ENCODE measurements around the gene BLOC1S1. TPM values are rescaled to one million over a fixed set of nuclear protein-coding genes. Genes with fewer than 3 reads are reported as not detected.
A peak's percentile ranks its signal among the peaks of the same experiment; 100 is the strongest.

BLOC1S1 gene
- total RNA-seq, 1 experiment from 2014 or later = 76.0 TPM

DNA sequence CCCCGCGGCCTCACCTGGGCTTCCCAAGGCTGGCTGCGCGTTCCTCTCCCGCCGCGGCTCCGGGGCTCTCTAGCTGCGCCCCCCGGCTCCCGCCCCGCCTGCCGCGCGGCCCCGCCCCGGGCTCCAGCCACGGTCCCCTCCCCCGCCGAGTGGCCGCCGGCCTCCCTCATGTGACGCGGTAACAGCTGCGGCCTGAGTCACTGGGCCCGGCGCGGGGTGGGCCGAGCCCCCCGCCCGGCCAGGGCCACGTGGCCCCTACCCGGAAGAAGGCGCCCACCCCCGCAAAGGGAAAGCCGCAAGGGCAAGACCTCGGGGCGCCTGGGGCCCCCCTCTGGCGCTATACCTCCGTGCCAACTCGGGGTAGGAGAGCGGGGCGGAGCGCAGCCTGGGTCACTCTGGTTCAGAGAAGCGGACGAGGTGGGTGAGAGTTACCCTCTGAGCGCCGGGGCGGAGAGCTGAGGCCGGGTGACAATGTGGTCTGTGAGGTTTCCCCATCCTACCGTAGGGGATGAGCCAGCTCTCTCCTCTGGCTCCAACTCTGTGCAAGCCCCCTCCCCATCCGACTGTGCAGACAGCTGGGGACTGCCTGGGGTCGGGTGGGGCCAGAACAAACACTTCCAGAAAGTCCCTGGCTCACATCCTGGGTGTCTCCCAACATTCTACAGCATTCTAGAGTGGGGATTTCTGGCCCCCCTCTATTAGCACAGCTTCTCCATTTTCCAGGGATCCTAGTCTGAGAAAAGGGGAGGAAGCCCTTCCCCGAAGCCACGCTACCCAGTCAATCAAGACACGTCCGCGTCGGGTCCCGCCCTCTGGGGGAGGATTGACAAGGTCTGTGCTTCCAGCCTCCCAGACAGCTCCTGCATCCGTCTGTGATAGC lies 13.3 kb downstream of the BLOC1S1 start, which contains the start of gene CD63:
Gene CD63 (minus strand): TSS at position 71 of the 880 bp plus-strand sequence. CDS start 668 bp downstream, outside the sequence.
- H3K27me3 ChIP-seq (replicated peaks; ENCODE audit: insufficient read depth, low read depth, low read length, poor library complexity) = no peaks in the 10 kb centered on the region
- peaks cover 31% of the 10 kb centered on the region for H3K36me3 ChIP-seq (ENCODE audit: insufficient read depth, low read length, poor library complexity, severe bottlenecking)
- ChIA-PET CTCF (interaction anchor here (1.0 to 1.7 kb wide), 2 partner anchors 9 to 72 kb away, joined by 4 read pairs; no protein-coding TSS in a partner anchor), POLR2A (ENCODE audit: low non-redundant PET) (no interaction called here)
- BruUV-seq (replicated peaks) = no TSS peak
- intact Hi-C loops (cut with micrococcal nuclease; ENCODE audit: unreplicated experiment) = no loop called here
- H3K4me3 ChIP-seq (ENCODE audit: low read depth, low read length, poor library complexity, severe bottlenecking) = peak within 1 kb of the TSS; percentile 85
- no peak for TF ChIP-seq EZH2 (IDR thresholded peaks at IDR 0.05; ENCODE audit: borderline replicate concordance, low read depth, low read length, poor library complexity, severe bottlenecking)
- TF ChIP-seq, protein P1, sequence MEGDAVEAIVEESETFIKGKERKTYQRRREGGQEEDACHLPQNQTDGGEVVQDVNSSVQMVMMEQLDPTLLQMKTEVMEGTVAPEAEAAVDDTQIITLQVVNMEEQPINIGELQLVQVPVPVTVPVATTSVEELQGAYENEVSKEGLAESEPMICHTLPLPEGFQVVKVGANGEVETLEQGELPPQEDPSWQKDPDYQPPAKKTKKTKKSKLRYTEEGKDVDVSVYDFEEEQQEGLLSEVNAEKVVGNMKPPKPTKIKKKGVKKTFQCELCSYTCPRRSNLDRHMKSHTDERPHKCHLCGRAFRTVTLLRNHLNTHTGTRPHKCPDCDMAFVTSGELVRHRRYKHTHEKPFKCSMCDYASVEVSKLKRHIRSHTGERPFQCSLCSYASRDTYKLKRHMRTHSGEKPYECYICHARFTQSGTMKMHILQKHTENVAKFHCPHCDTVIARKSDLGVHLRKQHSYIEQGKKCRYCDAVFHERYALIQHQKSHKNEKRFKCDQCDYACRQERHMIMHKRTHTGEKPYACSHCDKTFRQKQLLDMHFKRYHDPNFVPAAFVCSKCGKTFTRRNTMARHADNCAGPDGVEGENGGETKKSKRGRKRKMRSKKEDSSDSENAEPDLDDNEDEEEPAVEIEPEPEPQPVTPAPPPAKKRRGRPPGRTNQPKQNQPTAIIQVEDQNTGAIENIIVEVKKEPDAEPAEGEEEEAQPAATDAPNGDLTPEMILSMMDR (conservative IDR thresholded peaks at IDR 0.05; ENCODE audit: low read depth, low read length) = no peak
- no peaks in the 10 kb centered on the region for H3K9me3 ChIP-seq (ENCODE audit: low read depth, low read length, poor library complexity, severe bottlenecking)
- DNase-seq (ENCODE audit: low spot score) = peak; percentile 94
- peaks cover 16% of the 10 kb centered on the region for H3K4me1 ChIP-seq (ENCODE audit: insufficient read depth, low read length, poor library complexity, severe bottlenecking)
- H3K27ac ChIP-seq (ENCODE audit: low read depth, low read length, poor library complexity, severe bottlenecking) = peak within 1 kb of the TSS; percentile 92

DNA sequence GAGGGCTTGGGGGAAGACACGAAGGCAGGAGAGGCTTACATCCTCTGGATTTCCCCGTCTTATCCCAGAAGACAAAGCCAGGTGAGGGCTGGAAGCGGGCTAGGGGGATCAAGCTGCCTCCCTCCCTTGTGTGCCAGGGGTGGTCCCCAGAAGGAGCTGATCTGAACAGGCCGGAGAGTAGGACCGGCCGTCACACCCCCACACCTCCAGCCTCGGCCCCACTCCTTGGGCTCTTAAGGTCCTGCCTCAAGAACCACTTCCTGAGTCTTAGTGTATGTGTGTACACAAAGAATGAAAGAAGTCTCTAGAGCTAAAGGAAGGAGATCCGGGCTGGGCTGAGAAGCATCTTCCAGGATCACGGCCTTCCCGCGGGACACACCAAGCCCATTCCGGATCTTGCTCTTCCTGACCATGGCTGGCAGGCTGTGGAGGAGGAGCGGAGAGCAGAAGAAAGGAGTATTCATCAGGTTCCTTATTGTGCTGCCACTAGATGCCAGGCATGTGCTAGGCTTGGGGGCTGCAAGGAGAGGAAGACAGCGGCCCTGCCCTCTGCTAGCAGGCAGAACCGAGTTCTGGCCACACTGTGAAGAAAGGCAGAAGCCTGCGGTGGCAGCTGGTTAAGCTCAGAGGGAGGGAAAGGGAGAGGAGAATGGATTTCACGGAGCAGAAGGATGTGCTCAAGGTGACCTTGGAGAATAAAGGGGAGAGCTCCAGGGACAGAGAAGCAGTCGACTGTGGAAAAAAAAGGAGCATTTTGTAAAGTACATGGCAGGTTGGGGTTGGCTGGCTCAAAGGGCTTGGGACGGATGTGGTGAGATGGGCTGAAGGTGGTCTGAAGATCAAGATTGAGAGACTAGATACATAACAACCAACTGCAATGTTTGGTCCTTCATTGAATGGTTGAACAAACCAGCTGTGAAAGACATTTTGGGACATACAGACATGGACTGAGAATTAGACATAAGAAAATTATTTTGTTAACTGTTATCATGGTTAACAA lies 14.3 kb downstream of the BLOC1S1 start:
- peak overlapping the region; percentile 92 for H3K27ac ChIP-seq (ENCODE audit: low read depth, low read length, poor library complexity, severe bottlenecking)
- DNase-seq (ENCODE audit: low spot score) = no peak
- H3K4me3 ChIP-seq (ENCODE audit: low read depth, low read length, poor library complexity, severe bottlenecking) = peak overlapping the region; percentile 85
- intact Hi-C loops (cut with micrococcal nuclease; ENCODE audit: unreplicated experiment) = no loop called here
- CTCF ChIA-PET = interaction anchor here (0.6 to 1.7 kb wide), 3 partner anchors 9 to 73 kb away, joined by 4 to 12 read pairs (median 4); no protein-coding TSS in a partner anchor
- TF ChIP-seq EZH2 (IDR thresholded peaks at IDR 0.05; ENCODE audit: borderline replicate concordance, low read depth, low read length, poor library complexity, severe bottlenecking) = no peak
- TF ChIP-seq, protein P1 (conservative IDR thresholded peaks at IDR 0.05; ENCODE audit: low read depth, low read length) = 0 out of 2 replicates have a peak, but pooled peaks have one; percentile 20
- POLR2A ChIA-PET (ENCODE audit: low non-redundant PET) = no interaction called here
- H3K36me3 ChIP-seq (ENCODE audit: insufficient read depth, low read length, poor library complexity, severe bottlenecking) = peaks cover 26% of the 10 kb centered on the region
- no peaks in the 10 kb centered on the region for H3K9me3 ChIP-seq (ENCODE audit: low read depth, low read length, poor library complexity, severe bottlenecking)
- H3K27me3 ChIP-seq (replicated peaks; ENCODE audit: insufficient read depth, low read depth, low read length, poor library complexity) = no peaks in the 10 kb centered on the region
- TSS peak; percentile 60 for BruUV-seq (replicated peaks)
- H3K4me1 ChIP-seq (ENCODE audit: insufficient read depth, low read length, poor library complexity, severe bottlenecking) = peaks cover 12% of the 10 kb centered on the region

DNA sequence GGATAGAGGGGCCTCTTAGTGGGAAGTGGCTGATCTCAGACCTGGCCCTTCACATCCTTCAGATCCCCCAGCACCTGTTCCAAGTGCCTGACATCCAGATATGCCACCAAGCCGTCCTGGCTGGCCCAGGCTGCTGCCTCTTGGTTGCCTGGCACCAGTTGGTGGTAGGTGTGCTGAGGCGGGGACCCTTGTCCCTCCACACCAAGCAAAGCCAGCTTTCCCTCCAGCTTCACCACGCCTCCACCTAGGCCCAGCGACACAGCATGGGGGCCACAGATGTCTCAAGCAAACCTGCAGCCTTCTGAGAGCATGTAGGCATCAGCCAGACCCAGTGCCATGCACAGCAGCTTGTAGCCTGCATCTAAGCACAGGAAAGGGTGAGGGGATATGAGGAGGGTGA lies 16.4 kb downstream of the BLOC1S1 start:
- Histone ChIP-seq H3K4me1 (ENCODE audit: insufficient read depth, low read length, poor library complexity, severe bottlenecking) (peaks cover 17% of the 10 kb centered on the region), H3K27ac (ENCODE audit: low read depth, low read length, poor library complexity, severe bottlenecking) (no peak overlapping the region), H3K36me3 (ENCODE audit: insufficient read depth, low read length, poor library complexity, severe bottlenecking) (peaks cover 5% of the 10 kb centered on the region), H3K27me3 (replicated peaks; ENCODE audit: insufficient read depth, low read depth, low read length, poor library complexity) (no peaks in the 10 kb centered on the region), H3K9me3 (ENCODE audit: low read depth, low read length, poor library complexity, severe bottlenecking) (no peaks in the 10 kb centered on the region), H3K4me3 (ENCODE audit: low read depth, low read length, poor library complexity, severe bottlenecking) (no peak overlapping the region)
- intact Hi-C loops (cut with micrococcal nuclease; ENCODE audit: unreplicated experiment) = no loop called here
- TF ChIP-seq EZH2 (IDR thresholded peaks at IDR 0.05; ENCODE audit: borderline replicate concordance, low read depth, low read length, poor library complexity, severe bottlenecking) = no peak
- TF ChIP-seq, protein P1 (conservative IDR thresholded peaks at IDR 0.05; ENCODE audit: low read depth, low read length) = no peak
- CTCF ChIA-PET = no interaction called here
- POLR2A ChIA-PET (ENCODE audit: low non-redundant PET) = no interaction called here
- no TSS peak for BruUV-seq (replicated peaks)
- no peak for DNase-seq (ENCODE audit: low spot score)

Measured in A673 (cell line).